Measurements from ENCODE around the gene C3orf22.

C3orf22 gene

DNA sequence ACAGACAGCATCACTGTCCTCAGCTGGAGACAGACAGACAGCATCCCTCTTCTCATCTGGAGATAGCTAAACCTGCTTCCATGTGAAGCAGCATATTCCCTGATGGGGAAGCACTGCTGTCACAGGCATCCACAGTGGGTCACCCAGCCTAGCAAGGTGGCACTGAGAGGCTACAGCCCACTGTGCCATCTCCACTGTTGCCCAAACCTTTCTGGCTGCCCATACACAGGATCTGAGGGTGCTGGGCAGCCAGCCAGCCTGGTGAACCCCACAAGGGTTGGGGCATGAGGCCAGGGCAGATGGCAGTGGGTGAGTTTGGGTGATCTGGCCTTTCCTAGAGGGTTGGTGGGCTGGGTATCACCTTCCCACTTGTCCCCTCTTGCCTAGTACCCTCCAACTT, 23.1 kb downstream of the C3orf22 start:
- TF ChIP-seq TCF12 (IDR thresholded peaks at IDR 0.05; ENCODE audit: low read depth): no peak
- TF ChIP-seq TAF1 (IDR thresholded peaks at IDR 0.05; ENCODE audit: low read depth): no peak
- no peak for TF ChIP-seq REST (IDR thresholded peaks at IDR 0.05; ENCODE audit: low read depth)
- no peak for TF ChIP-seq CREB1 (IDR thresholded peaks at IDR 0.05; ENCODE audit: low read depth)

- TF ChIP-seq REST (IDR thresholded peaks at IDR 0.05; ENCODE audit: low read depth) (no peak), CEBPB (IDR thresholded peaks at IDR 0.05) (no peak), TEAD4 (IDR thresholded peaks at IDR 0.05) (no peak), RAD21 (IDR thresholded peaks at IDR 0.05; ENCODE audit: low read depth) (no peak), ZBTB7A (IDR thresholded peaks at IDR 0.05; ENCODE audit: low read depth) (no peak), TAF1 (IDR thresholded peaks at IDR 0.05; ENCODE audit: low read depth) (no peak), USF1 (IDR thresholded peaks at IDR 0.05) (no peak), EP300 (IDR thresholded peaks at IDR 0.05; ENCODE audit: borderline replicate concordance) (no peak), MAX (IDR thresholded peaks at IDR 0.05) (no peak), YY1 (IDR thresholded peaks at IDR 0.05; ENCODE audit: low read depth) (no peak), TCF12 (IDR thresholded peaks at IDR 0.05; ENCODE audit: low read depth) (no peak), EGR1 (IDR thresholded peaks at IDR 0.05) (no peak), FOXM1 (IDR thresholded peaks at IDR 0.05; ENCODE audit: borderline replicate concordance, low read depth) (no peak), NFIC (IDR thresholded peaks at IDR 0.05) (no peak)
These were observed 25.2 kb downstream of the C3orf22 start for GRCh38 chr3:126533506-126533905.

DNA sequence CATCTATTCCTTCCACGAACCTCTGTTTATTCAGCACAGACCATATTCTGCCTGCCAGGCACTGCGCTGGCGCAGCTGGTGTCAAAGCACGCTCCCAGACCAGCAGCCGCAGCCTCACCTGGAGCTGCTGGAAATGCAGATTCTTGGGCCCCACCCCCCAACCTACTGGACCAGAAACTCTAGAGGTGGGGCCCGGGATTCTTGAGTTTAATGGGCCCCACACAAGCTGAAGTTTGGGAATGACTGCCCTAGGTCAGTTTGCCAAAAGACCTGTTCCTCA, 27.7 kb downstream of the C3orf22 start:
- TF ChIP-seq MAX (IDR thresholded peaks at IDR 0.05): no peak
- no peak for TF ChIP-seq CEBPB (IDR thresholded peaks at IDR 0.05)
- TF ChIP-seq FOXM1 (IDR thresholded peaks at IDR 0.05; ENCODE audit: borderline replicate concordance, low read depth): no peak
- no peak for TF ChIP-seq YY1 (IDR thresholded peaks at IDR 0.05; ENCODE audit: low read depth)
- TF ChIP-seq EP300 (IDR thresholded peaks at IDR 0.05; ENCODE audit: borderline replicate concordance): no peak
- no peak for TF ChIP-seq EGR1 (IDR thresholded peaks at IDR 0.05)
- TF ChIP-seq TAF1 (IDR thresholded peaks at IDR 0.05; ENCODE audit: low read depth): no peak
- TF ChIP-seq REST (IDR thresholded peaks at IDR 0.05; ENCODE audit: low read depth): no peak
- no peak for TF ChIP-seq NFIC (IDR thresholded peaks at IDR 0.05)
- TF ChIP-seq TCF12 (IDR thresholded peaks at IDR 0.05; ENCODE audit: low read depth): no peak
- no peak for TF ChIP-seq RAD21 (IDR thresholded peaks at IDR 0.05; ENCODE audit: low read depth)

DNA sequence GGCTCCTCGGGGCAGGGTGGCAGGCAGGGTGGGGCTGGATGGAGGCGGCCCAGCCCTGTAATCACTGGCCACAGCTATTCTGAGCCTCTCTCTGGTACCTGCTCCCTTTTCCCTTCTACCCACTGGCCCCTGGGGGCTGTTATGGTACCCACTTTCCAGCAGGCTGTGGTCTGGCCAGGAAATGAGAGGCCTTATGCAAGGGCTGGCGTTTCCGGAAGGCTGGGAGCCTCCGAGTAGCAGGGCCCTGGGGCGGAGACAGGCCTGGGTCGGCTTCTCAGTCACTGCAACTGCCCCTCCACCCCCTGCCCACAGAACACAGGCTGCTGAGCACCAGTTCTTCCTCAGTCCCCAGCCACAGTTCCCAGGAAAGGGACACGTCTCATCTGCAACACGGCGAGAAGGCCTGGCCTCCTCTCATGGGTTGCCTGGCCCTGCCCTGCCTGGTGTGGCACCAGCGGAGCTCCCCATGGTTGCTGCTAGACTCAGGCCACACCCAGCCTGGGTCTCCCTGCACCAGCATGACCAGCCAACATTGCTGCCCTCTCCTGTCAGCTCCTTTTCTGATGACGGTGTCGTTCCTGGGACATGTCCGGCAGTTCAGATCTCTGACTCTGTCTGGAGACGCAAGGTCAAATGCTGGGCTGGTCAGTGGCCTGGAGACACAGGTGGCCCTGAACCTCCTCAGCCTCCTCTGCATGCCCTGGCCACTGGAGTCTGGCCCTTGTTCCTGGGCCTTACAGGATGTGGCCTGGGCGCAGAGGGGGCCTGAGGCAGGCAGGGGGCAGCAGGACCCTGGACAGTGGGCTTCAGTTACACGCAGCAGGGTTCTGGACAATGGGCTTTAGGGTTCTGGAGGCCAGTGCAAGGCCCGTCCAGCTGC, 28.3 kb downstream of the C3orf22 start:
- TF ChIP-seq CEBPB (IDR thresholded peaks at IDR 0.05) (no peak), USF1 (IDR thresholded peaks at IDR 0.05) (no peak), EP300 (IDR thresholded peaks at IDR 0.05; ENCODE audit: borderline replicate concordance) (no peak), YY1 (IDR thresholded peaks at IDR 0.05; ENCODE audit: low read depth) (no peak), TAF1 (IDR thresholded peaks at IDR 0.05; ENCODE audit: low read depth) (no peak), TCF12 (IDR thresholded peaks at IDR 0.05; ENCODE audit: low read depth) (no peak), FOXM1 (IDR thresholded peaks at IDR 0.05; ENCODE audit: borderline replicate concordance, low read depth) (no peak), TEAD4 (IDR thresholded peaks at IDR 0.05) (no peak), EGR1 (IDR thresholded peaks at IDR 0.05) (no peak), NFIC (IDR thresholded peaks at IDR 0.05) (no peak), RAD21 (IDR thresholded peaks at IDR 0.05; ENCODE audit: low read depth) (no peak), ZBTB7A (IDR thresholded peaks at IDR 0.05; ENCODE audit: low read depth) (no peak), MAX (IDR thresholded peaks at IDR 0.05) (no peak), REST (IDR thresholded peaks at IDR 0.05; ENCODE audit: low read depth) (no peak), CREB1 (IDR thresholded peaks at IDR 0.05; ENCODE audit: low read depth) (no peak)

Measured in Ishikawa (cell line).